BE2C (cell line): ENCODE results near the gene SERPINB7. TPM values are rescaled to one million over a fixed set of nuclear protein-coding genes. Genes with fewer than 3 reads are reported as not detected.

Experiments
- DNase-seq: peaks from one replicate; pipeline ENCODE4 v3.0.0-alpha.2; 2020
- H3K27me3 ChIP-seq: fragments of 250-450 bp; sonication (Bioruptor Pico); 2 replicates; pipeline ENCODE4 v1.5.1; 2020; ENCODE audit warnings: mild to moderate bottlenecking
- H3K36me3 ChIP-seq: fragments of 250-450 bp; sonication (Bioruptor Pico); 2 replicates; pipeline ENCODE4 v1.5.1; 2020; ENCODE audit warnings: mild to moderate bottlenecking
- H3K4me1 ChIP-seq: fragments of 250-450 bp; sonication (Bioruptor Pico); 2 replicates; pipeline ENCODE4 v1.5.1; 2020
- H3K4me3 ChIP-seq: 2 replicates; pipeline ENCODE4 v1.5.1; 2011; ENCODE audit warnings: low read depth, low read length
- H3K9me3 ChIP-seq: fragments of 250-450 bp; sonication (Bioruptor Pico); 2 replicates; pipeline ENCODE4 v1.5.1; 2020
- polyA plus RNA-seq: library from polyadenylated mRNA; unstranded; fragments of >200 nt; gene quantifications from one replicate; pipeline ENCODE4 v1.2.1, GENCODE V29; 2012; ENCODE audit warnings: low read depth, missing spikeins; ENCODE audit not compliant: insufficient read length, insufficient read depth
- TF ChIP-seq, protein P1 (sequence below): IDR thresholded peaks from 2 replicates; pipeline ENCODE4 v1.5.1; 2012; ENCODE audit warnings: mild to moderate bottlenecking, low read depth, low read length

The SERPINB7 gene, protein sequence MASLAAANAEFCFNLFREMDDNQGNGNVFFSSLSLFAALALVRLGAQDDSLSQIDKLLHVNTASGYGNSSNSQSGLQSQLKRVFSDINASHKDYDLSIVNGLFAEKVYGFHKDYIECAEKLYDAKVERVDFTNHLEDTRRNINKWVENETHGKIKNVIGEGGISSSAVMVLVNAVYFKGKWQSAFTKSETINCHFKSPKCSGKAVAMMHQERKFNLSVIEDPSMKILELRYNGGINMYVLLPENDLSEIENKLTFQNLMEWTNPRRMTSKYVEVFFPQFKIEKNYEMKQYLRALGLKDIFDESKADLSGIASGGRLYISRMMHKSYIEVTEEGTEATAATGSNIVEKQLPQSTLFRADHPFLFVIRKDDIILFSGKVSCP
- polyA plus RNA-seq: not detected

DNA sequence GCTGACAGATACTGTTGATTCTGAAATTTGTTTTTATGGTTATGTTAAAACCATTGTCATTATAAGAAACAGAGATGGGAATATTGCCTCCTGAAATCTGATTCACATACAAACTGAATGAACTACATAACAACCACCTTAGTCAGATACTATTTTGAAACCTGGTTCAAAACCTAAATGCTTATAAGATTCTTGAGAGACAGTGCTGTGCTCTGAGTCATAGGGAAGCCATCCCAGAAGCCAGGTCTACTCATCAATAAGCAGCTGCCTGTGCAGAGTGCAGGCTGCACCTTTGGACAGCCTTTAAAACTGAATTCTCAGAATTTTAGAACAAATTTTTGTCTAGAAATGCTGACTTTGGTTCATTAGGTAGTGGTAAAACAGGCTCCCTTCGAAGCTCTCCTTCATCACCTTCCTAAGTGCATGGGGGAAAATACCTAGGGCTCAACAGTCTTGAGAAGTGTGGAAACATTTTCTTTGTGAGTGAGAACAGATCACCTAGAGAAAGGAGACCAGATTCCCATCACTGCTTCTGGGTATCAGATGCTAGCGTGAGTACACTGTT lies at the start of gene SERPINB7:
Gene SERPINB7, plus strand, starts transcription at position 253 of the 565 bp plus-strand sequence. CDS start 6,955 bp downstream, outside the sequence.
- Histone ChIP-seq H3K9me3 (no peaks in the 10 kb centered on the region), H3K27me3 (no peaks in the 10 kb centered on the region), H3K4me1 (no peaks in the 10 kb centered on the region), H3K36me3 (no peaks in the 10 kb centered on the region), H3K4me3 (no peak within 1 kb of the TSS)
- TF ChIP-seq, protein P1, sequence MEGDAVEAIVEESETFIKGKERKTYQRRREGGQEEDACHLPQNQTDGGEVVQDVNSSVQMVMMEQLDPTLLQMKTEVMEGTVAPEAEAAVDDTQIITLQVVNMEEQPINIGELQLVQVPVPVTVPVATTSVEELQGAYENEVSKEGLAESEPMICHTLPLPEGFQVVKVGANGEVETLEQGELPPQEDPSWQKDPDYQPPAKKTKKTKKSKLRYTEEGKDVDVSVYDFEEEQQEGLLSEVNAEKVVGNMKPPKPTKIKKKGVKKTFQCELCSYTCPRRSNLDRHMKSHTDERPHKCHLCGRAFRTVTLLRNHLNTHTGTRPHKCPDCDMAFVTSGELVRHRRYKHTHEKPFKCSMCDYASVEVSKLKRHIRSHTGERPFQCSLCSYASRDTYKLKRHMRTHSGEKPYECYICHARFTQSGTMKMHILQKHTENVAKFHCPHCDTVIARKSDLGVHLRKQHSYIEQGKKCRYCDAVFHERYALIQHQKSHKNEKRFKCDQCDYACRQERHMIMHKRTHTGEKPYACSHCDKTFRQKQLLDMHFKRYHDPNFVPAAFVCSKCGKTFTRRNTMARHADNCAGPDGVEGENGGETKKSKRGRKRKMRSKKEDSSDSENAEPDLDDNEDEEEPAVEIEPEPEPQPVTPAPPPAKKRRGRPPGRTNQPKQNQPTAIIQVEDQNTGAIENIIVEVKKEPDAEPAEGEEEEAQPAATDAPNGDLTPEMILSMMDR: no peak
- no peak for DNase-seq

DNA sequence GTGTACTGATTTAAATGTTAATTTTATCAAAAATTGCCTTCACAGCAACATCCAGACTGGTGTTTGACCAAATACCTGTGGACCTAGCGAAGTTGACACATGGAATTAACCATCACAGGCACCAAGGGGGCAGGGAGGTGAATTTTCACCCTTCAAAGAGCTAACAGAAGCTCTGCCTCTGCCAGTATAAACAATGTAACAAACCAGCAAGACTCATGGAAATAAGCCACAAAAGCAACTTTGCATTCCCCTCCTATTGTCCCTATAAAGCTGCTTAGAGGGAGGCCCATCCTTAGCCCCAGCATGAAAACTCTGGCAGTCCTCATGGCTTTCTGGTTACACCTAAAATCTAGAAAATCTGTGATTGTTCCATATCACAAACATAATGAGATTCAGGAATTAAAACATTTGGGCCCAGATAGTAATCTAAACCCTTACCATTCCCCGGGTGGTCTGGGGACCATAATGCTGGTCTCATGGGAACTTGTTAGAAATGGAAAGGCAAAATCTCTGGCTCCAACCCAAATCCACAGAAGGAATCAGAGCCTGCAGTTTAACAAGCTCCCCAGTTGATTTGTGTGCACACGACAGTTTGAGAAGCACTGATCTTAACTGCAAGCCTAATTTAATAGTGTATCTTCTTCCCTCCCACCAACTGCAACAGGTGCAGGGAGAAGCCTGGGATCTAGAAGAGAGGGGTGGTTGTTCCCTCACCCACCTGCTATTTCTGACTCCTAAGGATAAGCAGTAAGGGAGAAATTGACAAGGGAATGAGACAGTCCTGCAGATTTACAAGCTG lies 49.3 kb upstream of the SERPINB7 start:
- H3K4me1 ChIP-seq: no peaks in the 10 kb centered on the region
- no peaks in the 10 kb centered on the region for H3K36me3 ChIP-seq
- DNase-seq: no peak
- TF ChIP-seq, protein P1: no peak
- no peaks in the 10 kb centered on the region for H3K27me3 ChIP-seq
- H3K4me3 ChIP-seq: no peak overlapping the region
- H3K9me3 ChIP-seq: no peaks in the 10 kb centered on the region

- Histone ChIP-seq H3K4me1 (no peaks in the 10 kb centered on the region), H3K27me3 (no peaks in the 10 kb centered on the region), H3K36me3 (no peaks in the 10 kb centered on the region), H3K9me3 (no peaks in the 10 kb centered on the region), H3K4me3 (no peak overlapping the region)
- DNase-seq: no peak
- TF ChIP-seq, protein P1: no peak
These were observed 44.4 kb upstream of the SERPINB7 start for GRCh38 chr18:63730773-63731172.

DNA sequence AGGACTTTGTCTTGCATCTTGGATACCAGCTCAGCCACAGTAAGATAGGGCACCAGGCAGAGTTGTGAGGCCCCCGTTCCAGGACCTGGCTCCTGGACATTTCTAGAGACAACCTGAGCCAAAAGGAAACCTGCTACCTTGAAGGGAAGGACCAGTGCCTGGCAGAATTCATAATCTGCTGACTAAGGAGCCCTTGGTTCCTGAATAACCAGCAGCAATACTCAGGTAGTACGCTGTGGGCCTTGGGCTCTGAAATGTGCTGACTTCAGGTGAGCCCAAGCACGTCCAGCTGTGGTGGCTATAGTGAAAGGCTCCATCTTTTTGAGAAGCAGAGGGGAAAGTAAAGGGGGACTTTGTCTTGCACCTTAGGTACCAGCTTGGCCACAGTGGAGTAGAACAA lies 44.0 kb upstream of the SERPINB7 start:
- TF ChIP-seq, protein P1: no peak
- Histone ChIP-seq H3K27me3 (no peaks in the 10 kb centered on the region), H3K4me1 (no peaks in the 10 kb centered on the region), H3K4me3 (no peak overlapping the region), H3K9me3 (no peaks in the 10 kb centered on the region), H3K36me3 (no peaks in the 10 kb centered on the region)
- DNase-seq: no peak

GRCh38 chr18:63736876-63737275 lies 38.3 kb upstream of the SERPINB7 start:
- no peak overlapping the region for H3K4me3 ChIP-seq
- no peaks in the 10 kb centered on the region for H3K4me1 ChIP-seq
- no peak for DNase-seq
- H3K36me3 ChIP-seq: no peaks in the 10 kb centered on the region
- TF ChIP-seq, protein P1: no peak
- no peaks in the 10 kb centered on the region for H3K27me3 ChIP-seq
- no peaks in the 10 kb centered on the region for H3K9me3 ChIP-seq
